ENCODE measurements around the gene SVBP. TPM values are rescaled to one million over a fixed set of nuclear protein-coding genes. Genes with fewer than 3 reads are reported as not detected.
A peak's percentile ranks its signal among the peaks of the same experiment; 100 is the strongest.
"Not testable (repeated sequence)": the region's sequence is repeated elsewhere in the genome, so short reads cannot be mapped to it uniquely, and the experiment has no call there.

Gene SVBP, protein sequence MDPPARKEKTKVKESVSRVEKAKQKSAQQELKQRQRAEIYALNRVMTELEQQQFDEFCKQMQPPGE
- total RNA-seq: 100 to 1,000 TPM in 4 of 8 experiments, 10 to 100 TPM in 4; 15.4 to 145 (median 91.8) TPM

DNA sequence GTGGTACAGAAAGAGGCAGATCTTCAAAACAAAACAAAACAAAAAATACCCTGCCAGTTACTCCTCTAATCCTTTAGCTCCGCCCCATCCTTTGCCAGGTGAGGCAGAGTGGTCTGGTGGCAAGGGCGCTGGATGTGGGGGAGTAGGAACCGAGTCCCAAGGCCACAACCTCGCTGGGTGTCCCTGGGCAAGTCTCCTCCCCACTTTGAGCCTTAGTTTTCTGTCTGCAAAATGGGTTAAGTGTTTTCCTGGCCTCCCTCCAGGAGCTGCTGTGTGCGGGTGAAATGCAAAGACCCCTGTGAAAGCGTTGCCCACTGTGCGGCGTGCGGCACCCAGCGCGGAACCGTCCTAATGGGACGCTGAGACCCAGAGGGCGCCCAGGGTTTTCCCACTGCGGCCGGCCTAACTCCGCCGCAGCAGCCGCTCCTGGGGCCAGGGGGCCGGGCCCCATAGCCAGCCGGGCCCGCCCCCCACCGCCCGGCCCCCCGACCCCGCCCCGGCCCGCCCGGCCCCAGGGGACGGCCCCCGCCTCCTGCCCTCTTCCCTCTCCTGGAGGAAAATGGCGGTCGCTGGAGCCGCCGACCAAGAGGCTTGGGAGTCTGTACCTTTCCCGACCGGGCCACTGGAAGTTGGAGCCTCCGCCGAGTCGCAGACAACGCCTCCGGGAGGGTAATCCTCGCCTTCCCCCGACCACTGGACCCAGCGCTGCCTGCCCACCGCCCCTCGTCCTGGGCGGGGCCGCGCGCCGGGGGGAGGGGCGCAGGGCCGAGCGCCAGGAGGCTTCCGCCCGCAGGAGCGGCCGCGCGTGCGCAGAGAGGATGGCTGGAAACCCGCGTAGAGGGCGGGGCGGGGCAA, at the start of gene SVBP, which contains the start of gene ERMAP:
TSS of gene SVBP (minus strand) at position 813 of the 855 bp plus-strand sequence. CDS start 853 bp downstream, outside the sequence.
TSS of gene ERMAP (plus strand) at position 538 of the 855 bp plus-strand sequence. CDS start 13,327 bp downstream, outside the sequence.
- Histone ChIP-seq H3K4me3 (peak within 1 kb of the TSS; percentile 64 to 95 (median 88)), H3K4me1 (replicated peaks in 1 of 2) (peaks cover 2 to 8% of the 10 kb centered on the region in 2 donors), H3K27ac (peak within 1 kb of the TSS; percentile 97 to 99)
- in situ Hi-C loops (cut with MboI; ENCODE audit: low pct_unique_long_range_greater_than_20kb in 2 of 9, low sequenced_read_pairs in 9 of 9, unreplicated experiment in 9 of 9): no loop called here
- 0 to 10% (median 0%) methylated on average over 1 to 17 of the region's 66 CpGs; no CpG with 5 or more reads in 4 of the 10 experiments for WGBS, 10 experiments
- peak; percentile 84 to 91 (median 88) for ATAC-seq (replicated peaks in 6 of 8)

DNA sequence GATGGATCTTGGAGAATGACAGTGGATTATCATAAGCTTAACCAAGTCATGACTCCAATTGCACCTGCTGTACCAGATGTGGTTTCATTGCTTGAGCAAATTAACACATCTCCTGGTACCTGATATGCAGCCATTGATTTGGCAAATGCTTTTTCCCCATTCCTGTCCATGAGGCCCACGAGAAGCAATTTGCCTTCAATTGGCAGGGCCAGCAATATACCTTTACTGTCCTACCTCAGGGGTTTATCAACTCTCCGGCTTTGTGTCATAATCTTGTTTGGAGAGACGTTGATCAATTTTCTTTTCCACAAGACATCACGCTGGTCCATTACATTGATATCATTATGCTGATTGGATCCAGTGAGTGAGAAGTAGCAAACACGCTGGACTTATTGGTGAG, 49.4 kb upstream of the SVBP start:
- Histone ChIP-seq H3K27ac (no peak overlapping the region), H3K4me1 (replicated peaks in 1 of 2) (no peaks in the 10 kb centered on the region), H3K4me3 (no peak overlapping the region)
- in situ Hi-C loops (cut with MboI; ENCODE audit: low pct_unique_long_range_greater_than_20kb in 2 of 9, low sequenced_read_pairs in 9 of 9, unreplicated experiment in 9 of 9): no loop called here
- 0 to 93% (median 75%) methylated on average over 1 to 5 of the region's 5 CpGs for WGBS, 10 experiments
- ATAC-seq (replicated peaks in 6 of 8): no peak

DNA sequence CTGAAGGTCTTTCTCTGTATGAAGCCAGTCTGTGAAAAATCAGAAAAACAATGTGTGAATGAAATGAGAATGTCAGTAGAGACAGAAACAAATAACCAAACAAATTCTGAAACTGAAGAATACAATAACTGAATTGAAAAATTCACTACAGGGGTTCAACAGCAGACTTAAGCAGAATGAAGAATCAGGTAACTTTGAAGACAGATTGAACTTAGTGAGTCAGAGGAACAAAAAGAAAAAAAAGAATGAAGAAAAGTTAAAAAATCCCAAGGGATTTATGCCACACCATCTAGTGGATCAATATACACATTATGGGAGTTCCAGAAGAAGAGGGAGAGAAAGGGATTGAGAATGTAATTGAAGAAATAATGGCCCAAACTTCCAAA, 43.8 kb upstream of the SVBP start:
- in situ Hi-C loops (cut with MboI; ENCODE audit: low pct_unique_long_range_greater_than_20kb in 2 of 9, low sequenced_read_pairs in 9 of 9, unreplicated experiment in 9 of 9): no loop called here
- ATAC-seq (replicated peaks in 6 of 8): no peak
- H3K27ac ChIP-seq: no peak overlapping the region
- no peak overlapping the region for H3K4me3 ChIP-seq
- no peaks in the 10 kb centered on the region for H3K4me1 ChIP-seq (replicated peaks in 1 of 2)

DNA sequence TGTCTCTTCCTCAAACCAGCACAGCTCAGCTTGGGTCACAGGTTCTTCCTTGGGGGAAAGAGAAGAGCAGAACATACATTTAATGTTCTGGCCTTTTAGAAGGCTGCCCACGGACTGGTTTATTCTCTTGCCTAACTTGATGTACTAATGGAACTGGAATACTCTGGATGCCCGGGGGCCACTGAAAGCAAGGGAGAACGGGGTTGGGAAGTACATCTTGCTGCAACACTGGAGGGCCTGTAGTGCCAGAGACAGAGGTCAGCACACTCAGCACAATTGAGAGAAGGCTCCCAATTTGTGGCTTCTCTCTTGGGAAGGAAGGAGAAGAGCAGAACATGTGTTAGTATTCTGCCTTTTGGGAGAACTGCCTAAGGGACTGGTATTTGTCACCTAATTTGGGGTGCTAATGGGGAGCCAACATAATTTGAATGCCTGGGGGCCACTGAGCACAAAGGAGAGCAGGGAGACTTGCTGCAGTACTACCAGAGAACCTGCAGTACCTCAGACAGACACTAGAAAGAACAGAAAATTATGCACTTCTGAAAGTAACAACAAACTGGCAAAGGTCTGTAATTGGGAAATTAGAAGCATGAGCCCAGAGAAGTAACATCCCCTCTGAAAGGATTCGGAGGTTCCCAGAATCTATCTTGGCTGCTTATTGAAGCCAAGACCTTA, 43.3 kb upstream of the SVBP start:
- in situ Hi-C loops (cut with MboI; ENCODE audit: low pct_unique_long_range_greater_than_20kb in 2 of 9, low sequenced_read_pairs in 9 of 9, unreplicated experiment in 9 of 9): no loop called here
- WGBS, 10 experiments: 54 to 100% (median 79%) methylated on average over 1 to 4 of the region's 4 CpGs; no CpG with 5 or more reads in 1 of the 10 experiments
- Histone ChIP-seq H3K4me3 (no peak overlapping the region), H3K27ac (no peak overlapping the region), H3K4me1 (replicated peaks in 1 of 2) (no peaks in the 10 kb centered on the region)
- ATAC-seq (replicated peaks in 6 of 8): peak in 1 of 8 experiments; percentile 44

DNA sequence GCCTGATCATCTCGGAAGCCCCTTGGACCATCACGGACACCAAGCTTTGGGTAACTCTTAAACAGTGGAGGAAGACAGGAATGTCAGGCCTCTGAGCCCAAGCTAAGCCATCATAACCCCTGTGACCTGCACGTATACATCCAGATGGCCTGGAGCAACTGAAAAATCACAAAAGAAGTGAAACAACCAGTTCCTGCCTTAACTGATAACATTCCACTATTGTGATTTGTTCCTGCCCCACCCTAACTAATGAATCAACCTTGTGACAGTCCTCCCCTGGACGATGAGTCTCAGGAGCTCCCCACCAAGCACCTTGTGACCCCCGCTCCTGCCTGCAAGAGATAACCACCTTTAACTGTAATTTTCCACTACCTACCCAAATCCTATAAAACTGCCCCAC, 42.2 kb upstream of the SVBP start:
- H3K4me1 ChIP-seq (replicated peaks in 1 of 2); ATAC-seq (replicated peaks in 6 of 8); in situ Hi-C loops (cut with MboI; ENCODE audit: low pct_unique_long_range_greater_than_20kb in 2 of 9, low sequenced_read_pairs in 9 of 9, unreplicated experiment in 9 of 9); H3K4me3 ChIP-seq; H3K27ac ChIP-seq: not testable (repeated sequence)
- 52 to 100% (median 86%) methylated on average over 1 to 5 of the region's 5 CpGs; no CpG with 5 or more reads in 3 of the 10 experiments for WGBS, 10 experiments

DNA sequence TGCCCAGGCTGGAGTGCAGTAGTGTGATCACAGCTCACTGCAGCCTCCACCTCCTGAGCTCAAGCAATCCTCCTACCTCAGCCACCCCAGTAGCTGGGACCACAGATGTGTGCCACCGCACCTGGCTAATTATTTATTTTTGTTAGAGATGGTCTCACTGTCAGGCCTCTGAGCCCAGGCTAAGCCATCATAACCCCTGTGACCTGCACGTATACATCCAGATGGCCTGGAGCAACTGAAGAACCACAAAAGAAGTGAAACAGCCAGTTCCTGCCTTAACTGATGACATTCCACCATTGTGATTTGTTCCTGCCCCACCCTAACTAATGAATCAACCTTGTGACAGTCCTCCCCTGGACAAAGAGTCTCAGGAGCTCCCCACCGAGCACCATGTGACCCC, 39.4 kb upstream of the SVBP start:
- H3K27ac ChIP-seq; H3K4me3 ChIP-seq; in situ Hi-C loops (cut with MboI; ENCODE audit: low pct_unique_long_range_greater_than_20kb in 2 of 9, low sequenced_read_pairs in 9 of 9, unreplicated experiment in 9 of 9); ATAC-seq (replicated peaks in 6 of 8); H3K4me1 ChIP-seq (replicated peaks in 1 of 2): not testable (repeated sequence)
- 92 to 100% (median 100%) methylated on average over 1 to 2 of the region's 3 CpGs; no CpG with 5 or more reads in 7 of the 10 experiments for WGBS, 10 experiments

DNA sequence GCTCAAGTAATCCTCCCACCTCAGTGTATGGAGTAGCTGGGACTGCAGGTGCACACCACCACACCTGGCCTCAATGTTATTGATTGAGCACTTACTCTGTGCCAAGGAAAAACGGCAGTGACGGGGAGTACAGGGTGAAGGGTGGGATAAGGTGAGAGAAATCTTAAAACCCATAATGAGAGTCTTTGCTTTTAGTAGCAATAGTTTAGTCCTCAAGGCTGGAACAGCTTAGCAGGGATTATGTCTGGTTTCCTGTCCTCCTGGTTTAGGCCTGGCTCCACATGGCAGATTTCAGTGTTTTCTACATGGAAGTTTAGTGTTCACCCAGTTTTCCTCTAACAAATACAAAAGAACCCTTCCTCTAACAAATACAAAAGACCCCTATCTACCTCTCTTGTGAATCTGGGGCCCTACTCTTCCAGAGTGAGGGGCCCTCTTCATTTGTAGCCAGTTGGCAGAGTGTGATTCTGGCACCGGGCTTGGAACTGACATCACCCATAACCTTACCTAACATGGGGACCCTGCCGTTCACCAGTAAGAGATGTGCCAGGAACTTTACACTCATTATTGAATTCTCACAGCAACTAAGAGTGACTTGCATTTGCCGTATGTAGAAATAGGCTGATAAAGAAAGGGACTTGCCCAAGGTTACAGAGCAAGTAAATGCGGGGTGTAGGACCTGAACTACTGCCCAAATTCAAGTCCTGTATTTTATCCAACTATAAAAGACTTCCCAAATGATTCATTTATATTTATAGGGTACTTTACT, 36.1 kb upstream of the SVBP start:
- WGBS, 10 experiments: 50 to 97% (median 93%) methylated on average over 1 to 6 of the region's 6 CpGs; no CpG with 5 or more reads in 1 of the 10 experiments

DNA sequence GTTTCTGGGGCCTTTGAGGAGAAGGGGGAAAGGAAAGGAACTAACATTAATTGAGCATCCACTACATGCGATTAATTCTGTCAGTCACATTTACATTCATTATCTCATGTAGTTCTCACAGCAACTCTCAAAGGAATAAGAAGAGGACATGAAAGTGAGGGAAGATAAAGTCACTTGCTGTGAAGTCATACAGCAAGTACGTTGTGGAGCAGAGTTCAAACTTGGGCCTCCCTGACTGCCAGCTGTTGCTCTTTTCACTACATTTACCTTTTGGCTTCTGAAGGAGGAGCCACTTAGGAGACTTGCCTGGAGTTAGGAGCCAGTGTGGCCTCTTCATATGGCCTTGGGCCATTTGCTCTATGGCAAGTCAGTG, 35.4 kb upstream of the SVBP start:
- no peak for ATAC-seq (replicated peaks in 6 of 8)
- Histone ChIP-seq H3K27ac (no peak overlapping the region), H3K4me3 (no peak overlapping the region), H3K4me1 (replicated peaks in 1 of 2) (peaks cover 3 to 4% of the 10 kb centered on the region in 2 donors)
- 0 to 100% (median 50%) methylated on average over 1 to 2 of the region's 2 CpGs; no CpG with 5 or more reads in 1 of the 10 experiments for WGBS, 10 experiments
- in situ Hi-C loops (cut with MboI; ENCODE audit: low pct_unique_long_range_greater_than_20kb in 2 of 9, low sequenced_read_pairs in 9 of 9, unreplicated experiment in 9 of 9): no loop called here

More for the DNA sequence above, 36.1 kb upstream of the SVBP start:
- Histone ChIP-seq H3K4me1 (replicated peaks in 1 of 2) (no peaks in the 10 kb centered on the region), H3K27ac (no peak overlapping the region), H3K4me3 (no peak overlapping the region)
- in situ Hi-C loops (cut with MboI; ENCODE audit: low pct_unique_long_range_greater_than_20kb in 2 of 9, low sequenced_read_pairs in 9 of 9, unreplicated experiment in 9 of 9): no loop called here
- no peak for ATAC-seq (replicated peaks in 6 of 8)

DNA sequence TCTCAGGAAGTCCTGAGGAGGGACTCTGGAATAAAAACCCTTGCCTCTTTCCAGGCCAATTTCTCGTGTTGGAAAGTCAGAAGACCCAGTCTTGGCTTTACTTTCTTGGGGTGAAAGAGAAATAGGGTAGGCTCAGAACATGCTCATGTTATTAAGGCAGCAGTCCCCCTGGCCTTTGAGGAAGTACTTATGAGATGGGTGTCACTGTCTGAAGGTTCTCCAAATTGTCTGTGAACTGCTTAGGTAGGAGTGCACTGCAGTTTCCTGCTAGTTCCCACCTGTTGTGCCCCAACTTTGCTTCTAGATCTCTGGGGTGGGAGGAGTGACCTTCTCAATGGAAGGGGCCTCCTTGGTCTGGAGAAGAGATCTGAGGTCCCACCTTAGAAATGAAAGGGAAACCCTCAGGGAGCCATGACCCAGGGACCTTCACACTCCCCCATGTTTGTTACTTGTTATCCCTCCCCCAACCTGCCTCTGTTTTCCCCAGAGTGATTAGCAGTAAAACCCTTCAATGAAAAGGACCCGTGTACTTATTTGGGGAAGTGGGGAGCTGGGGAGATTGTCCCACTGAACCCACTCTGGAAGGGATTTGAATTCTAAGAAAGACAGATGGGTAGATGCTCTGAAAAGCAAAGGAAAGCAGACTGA, 34.9 kb upstream of the SVBP start:
- Histone ChIP-seq H3K4me1 (replicated peaks in 1 of 2) (peaks cover 7 to 8% of the 10 kb centered on the region in 2 donors), H3K4me3 (no peak overlapping the region), H3K27ac (no peak overlapping the region)
- WGBS, 10 experiments: 86 to 100% (median 100%) methylated on average over 1 to 2 of the region's 2 CpGs; no CpG with 5 or more reads in 7 of the 10 experiments
- in situ Hi-C loops (cut with MboI; ENCODE audit: low pct_unique_long_range_greater_than_20kb in 2 of 9, low sequenced_read_pairs in 9 of 9, unreplicated experiment in 9 of 9): no loop called here
- no peak for ATAC-seq (replicated peaks in 6 of 8)

DNA sequence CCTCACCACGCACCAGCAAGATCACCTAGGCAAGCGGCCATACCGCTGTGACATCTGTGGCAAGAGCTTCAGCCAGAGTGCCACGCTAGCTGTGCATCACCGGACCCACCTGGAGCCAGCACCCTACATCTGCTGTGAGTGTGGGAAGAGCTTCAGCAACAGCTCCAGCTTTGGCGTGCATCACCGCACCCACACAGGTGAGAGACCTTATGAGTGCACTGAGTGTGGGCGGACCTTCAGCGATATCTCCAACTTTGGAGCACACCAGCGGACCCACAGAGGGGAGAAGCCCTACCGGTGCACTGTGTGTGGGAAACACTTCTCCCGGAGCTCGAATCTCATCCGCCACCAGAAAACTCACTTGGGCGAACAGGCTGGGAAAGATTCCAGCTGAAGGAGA, 34.2 kb upstream of the SVBP start:
- peaks cover 7 to 8% of the 10 kb centered on the region in 2 donors for H3K4me1 ChIP-seq (replicated peaks in 1 of 2)
- in situ Hi-C loops (cut with MboI; ENCODE audit: low pct_unique_long_range_greater_than_20kb in 2 of 9, low sequenced_read_pairs in 9 of 9, unreplicated experiment in 9 of 9): no loop called here
- no peak overlapping the region for H3K4me3 ChIP-seq
- 80 to 100% (median 100%) methylated on average over 1 to 13 of the region's 15 CpGs; no CpG with 5 or more reads in 3 of the 10 experiments for WGBS, 10 experiments
- no peak for ATAC-seq (replicated peaks in 6 of 8)
- H3K27ac ChIP-seq: no peak overlapping the region

DNA sequence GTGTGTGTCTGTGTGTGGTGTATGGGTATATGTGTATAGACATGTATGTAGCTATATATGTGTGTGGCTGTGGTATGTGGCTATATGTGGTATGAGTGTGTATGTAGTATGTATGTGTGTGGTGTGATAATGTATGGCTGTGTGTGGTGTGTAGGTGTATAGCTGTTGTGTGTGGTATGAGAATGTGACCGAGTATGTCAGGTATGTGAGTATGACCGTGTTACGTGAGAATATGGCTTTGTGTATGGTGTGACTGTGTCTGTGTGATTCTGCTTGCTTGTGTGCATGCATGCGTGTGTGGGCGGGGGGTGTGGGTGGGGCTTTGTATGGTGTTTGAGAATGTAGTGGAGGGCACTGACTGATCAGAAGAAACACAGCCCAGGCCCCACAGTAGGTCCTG, 32.7 kb upstream of the SVBP start:
- no peak overlapping the region for H3K27ac ChIP-seq
- no peak overlapping the region for H3K4me3 ChIP-seq
- peaks cover 7 to 8% of the 10 kb centered on the region in 2 donors for H3K4me1 ChIP-seq (replicated peaks in 1 of 2)
- 83 to 97% (median 86%) methylated on average over 1 to 5 of the region's 5 CpGs; no CpG with 5 or more reads in 4 of the 10 experiments for WGBS, 10 experiments
- in situ Hi-C loops (cut with MboI; ENCODE audit: low pct_unique_long_range_greater_than_20kb in 2 of 9, low sequenced_read_pairs in 9 of 9, unreplicated experiment in 9 of 9): no loop called here
- no peak for ATAC-seq (replicated peaks in 6 of 8)

DNA sequence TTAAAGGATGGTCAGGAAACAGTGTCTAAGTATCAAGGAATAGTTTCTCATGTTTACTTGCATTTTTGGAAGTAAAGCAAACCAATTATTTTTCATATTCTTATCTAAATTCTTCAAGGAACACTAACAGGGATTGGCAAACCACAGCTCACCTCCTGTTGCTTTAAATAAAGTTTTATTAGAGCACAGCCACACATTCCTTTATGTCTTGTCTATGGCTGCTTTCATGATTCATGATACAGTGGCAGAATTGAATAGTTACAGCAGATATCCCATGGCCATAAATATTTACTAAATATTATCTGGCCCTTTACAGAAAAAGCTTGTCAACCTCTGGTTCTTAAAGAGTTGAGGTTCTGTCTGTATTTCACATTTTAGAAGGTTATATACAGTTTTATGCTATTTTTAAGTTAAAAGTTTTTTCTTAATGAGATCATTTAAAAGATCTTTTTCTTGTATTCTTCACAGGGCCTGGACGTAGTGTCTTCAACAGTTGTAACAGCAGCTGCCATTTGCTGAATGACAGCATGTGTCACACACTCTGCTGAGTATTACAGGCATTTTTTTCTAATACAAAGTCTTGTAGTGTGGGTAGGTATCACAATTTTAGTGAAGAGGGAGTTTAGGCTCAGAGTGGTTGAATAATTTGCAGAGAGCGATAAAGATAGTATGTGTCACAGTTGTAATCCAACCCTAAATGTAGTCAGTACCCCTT, 31.8 kb upstream of the SVBP start:
- no peak overlapping the region for H3K4me3 ChIP-seq
- no peak for ATAC-seq (replicated peaks in 6 of 8)
- in situ Hi-C loops (cut with MboI; ENCODE audit: low pct_unique_long_range_greater_than_20kb in 2 of 9, low sequenced_read_pairs in 9 of 9, unreplicated experiment in 9 of 9): no loop called here
- 63 to 100% (median 96%) methylated on average over 1 to 2 of the region's 2 CpGs for WGBS, 10 experiments
- peaks cover 7 to 10% of the 10 kb centered on the region in 2 donors for H3K4me1 ChIP-seq (replicated peaks in 1 of 2)
- H3K27ac ChIP-seq: no peak overlapping the region
